Stimulated activated CD8-positive, alpha-beta memory T cell treated with anti-CD3 and anti-CD28 coated beads, Interleukin-4, amount 100 ng/mL, for 48 hours (primary cell): ENCODE results near the gene XYLT1.

Source experiments
- DNase-seq: peaks from one replicate; pipeline ENCODE4 v3.0.0-alpha.2; 2020

Gene XYLT1

GRCh38 chr16:17241264-17241835 is 229.4 kb downstream of the XYLT1 start:
- DNase-seq = no peak

DNA sequence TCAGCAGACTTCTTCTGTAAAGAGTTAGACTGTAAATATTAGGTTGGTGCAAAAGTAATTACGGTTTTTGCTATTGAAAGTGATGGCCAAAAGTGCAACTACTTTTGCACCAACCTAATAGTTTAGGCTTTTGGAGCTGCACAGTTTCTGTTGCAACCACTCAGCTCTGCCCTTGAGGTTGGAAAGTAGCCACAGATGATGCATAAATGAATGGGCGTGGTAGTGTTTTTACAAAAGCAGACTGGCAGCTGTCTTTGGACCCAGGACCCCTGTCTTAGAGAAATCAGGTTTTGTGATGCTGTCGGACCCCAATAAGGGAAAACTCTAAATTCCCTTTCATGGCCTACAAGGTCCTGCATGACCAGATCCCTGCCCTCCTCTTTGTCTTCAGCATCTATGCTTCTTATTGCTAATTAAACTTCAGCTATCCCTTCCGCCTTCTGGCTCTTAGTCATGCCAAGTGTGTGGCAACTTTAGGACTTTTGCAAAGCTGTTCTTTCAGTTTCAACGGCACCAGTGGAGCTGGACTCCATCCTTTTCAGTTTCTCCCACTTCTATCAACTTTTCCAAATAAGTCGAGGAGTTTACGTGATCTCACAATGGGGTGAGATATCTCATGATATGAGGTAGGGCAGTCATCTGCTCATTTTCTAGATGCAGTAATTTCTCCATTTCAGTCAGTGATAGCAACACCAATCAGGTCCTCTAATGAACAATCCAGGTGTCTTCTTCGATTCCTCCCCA is 232.3 kb downstream of the XYLT1 start:
- DNase-seq = peak; percentile 45

- no peak for DNase-seq
Observed at GRCh38 chr16:17237350-17237944, 233.3 kb downstream of the XYLT1 start.

DNA sequence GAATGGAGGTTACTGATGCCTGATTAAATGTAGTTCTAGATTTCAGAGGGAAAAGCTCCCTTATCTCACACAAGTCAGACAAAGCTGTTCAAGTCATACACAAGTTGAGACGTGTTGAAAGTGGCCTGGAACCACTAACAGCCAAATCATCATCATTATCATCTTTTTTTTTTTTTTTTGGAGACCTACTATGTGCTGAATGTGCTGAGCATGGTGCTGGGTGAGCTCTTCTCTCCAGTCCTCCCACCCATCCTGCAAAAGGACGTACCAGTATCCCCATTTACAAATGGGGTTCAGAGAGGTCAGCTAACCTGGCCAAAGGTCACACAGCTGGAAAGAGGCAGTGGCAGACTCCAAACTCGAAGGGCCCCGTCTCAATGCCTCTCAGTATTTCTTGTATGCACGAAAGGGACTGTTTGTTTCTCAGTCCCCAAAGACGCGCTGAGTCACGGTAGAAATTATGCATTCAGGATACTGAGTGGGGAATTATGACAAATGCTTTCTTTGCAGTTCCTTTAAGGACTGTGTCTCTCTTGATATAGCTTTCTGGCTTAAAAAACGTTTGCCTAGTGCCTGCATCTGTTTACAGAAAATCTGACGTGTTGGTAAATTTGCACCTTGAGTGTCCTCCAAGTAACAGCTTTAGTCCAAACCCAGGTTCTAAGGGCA is 235.5 kb downstream of the XYLT1 start:
- DNase-seq = no peak

DNA sequence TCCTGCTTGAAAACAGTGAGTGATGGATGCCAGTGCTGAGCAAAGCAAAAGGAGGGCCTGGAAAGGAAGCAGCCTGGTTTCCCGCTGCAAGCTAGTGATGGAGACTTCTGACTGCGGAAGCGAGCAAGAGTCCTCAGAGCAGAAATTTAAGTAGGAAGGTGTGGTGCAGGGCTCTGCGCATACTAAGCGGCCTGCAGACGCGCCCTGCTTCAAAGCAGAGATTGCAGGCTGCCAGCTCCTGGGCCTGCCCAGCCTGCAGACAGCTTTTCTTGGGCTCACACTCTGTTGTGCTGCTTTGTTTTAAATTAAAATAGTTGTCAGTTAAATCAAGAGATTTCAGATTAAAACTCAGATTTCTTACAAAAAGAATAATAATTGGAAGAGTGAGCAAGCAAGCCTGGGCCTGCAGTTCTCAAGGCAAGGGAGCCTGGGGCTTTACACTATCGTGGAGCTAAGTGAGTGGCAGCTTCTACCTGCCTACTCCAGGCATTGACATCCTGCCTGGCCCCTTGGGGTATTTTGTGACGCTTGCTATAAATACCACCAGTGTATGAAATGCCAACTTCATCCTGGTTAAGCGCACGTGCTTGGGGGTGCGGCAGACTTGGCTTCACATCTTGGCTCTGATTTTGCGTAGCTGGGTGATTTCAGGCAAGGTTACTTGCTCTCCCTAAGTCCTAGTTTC is 237.3 kb downstream of the XYLT1 start:
- no peak for DNase-seq

DNA sequence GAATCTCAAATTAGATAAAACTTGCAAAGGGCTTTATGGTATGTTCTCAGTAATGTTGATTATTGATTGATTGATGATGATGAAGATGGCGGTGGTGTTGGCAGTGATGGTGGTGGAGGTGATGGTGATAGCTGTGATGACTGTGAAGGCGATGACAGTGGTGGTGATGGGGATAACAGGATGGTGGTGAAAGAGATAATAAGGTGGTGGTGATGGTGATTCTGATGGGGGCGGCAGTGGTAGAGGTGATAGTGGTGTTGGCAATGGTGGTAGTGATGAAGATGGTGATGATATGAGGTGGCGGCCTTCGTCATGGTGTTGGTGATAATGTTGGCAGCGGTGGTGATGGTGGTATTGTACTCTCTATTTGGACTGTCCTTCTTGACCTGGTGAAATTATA is 238.3 kb downstream of the XYLT1 start:
- DNase-seq = no peak

DNA sequence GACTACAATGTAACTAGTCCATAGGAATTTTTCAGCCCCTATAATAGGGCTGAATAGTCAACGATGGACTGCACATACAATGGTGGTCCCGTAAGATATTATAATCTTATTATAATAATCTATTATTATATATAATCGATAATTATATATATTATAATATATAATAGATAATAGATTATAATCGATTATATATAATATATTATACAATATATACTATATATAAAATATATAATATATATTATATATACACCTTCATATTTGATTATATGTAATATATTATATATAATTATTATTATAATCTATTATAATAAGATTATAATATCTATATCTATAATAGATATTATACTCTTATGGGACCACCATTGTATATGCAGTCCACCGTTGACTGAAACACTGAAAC is 238.8 kb downstream of the XYLT1 start:
- no peak for DNase-seq

DNA sequence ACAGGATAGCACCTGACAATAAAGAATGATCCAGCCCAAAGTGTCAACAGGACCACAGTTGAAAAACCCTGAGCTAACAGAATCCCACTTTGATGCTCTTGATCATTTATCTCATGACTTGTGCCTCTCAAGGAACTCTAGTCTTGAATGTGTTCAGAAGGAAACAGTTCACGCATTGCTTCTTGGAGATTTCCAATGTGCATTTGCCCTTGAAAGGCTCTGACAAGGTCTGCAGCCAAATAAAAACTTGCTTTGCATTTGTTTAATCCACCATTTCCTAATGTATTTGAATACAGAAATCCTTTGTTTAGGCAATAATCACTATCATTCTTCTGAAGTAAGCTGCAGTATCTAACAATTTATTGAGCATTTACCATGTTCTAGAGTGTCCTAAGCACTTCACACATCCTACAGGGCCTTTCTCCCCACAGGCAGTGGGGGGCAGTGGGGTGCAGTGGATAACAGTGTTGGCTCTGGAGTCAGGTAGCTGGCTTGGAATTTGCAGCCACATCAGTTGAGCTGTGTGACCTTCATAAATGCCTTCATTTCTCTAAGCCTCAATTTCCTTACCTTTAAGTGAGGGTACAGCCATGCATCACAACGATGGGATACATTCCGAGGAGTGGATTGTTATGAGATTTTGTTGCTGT is 239.7 kb downstream of the XYLT1 start:
- DNase-seq = no peak

GRCh38 chr16:17229766-17230165 is 241.0 kb downstream of the XYLT1 start:
- DNase-seq = no peak

- no peak for DNase-seq
Observed at GRCh38 chr16:17229131-17229530, 241.6 kb downstream of the XYLT1 start.

DNA sequence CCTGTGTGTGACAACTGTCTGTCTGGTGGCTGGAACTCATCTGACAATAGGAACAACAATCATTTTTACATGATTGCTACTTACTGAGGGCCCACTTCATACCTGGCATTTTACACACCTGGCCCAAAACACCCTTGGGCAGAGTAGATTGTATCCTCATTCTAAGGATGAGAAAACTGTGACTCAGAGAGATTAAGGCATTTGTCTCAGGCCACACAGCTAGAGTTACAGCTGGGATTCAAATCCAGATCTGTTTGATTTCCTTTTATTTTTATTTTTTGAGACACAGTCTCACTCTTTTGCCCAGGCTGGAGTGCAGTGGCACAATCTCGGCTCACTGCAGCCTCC is 242.1 kb downstream of the XYLT1 start:
- DNase-seq = no peak

DNA sequence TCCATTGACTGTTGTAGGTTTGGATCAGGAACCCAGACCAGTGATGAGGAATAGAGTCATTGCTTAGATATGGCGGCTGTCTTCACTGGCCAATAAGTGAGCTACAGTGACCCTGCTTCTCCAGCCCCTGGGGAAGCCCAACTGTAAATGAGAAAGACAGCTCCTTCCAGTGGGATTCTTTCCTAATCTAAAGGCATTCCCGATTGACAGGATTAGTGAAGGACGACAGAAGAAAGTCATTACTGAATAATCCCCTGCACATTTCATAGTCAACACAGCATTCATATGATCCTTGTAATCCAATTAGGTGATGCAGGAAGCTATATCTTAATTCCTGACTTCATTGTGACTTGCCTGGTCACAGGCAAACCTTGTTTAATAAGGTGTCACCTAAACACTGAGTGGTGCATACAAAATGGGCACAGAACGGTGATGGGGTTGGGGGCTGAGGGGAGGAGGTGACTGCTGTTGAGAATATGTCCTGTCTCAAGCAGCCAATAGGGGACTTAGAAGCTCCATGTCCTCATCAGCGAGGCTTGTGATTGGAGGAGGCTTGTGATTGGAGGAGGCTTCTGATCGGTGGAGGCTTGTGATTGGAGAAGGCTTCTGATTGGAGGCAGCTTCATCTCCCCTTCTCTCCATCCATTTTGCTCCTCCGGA is 242.6 kb downstream of the XYLT1 start:
- no peak for DNase-seq

DNA sequence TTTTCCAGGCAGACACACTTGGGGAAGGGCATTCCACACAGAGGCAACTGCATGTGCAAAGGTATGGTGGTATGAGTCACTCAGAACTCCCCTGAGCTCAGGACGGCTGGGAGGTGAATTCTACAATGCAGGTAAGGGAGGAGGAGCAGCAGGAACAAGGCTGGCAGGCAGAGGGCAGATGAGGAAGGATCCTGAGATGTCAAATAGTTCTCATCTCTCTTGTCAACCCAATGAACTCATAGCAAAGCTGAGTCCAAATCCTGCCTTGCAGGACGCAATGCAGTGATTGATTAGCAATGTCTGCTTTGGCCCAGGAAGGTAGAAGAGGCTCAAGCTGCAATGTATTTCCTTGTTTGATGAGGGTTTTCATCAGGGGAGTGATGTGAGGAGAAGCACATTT is 243.5 kb downstream of the XYLT1 start:
- no peak for DNase-seq

DNA sequence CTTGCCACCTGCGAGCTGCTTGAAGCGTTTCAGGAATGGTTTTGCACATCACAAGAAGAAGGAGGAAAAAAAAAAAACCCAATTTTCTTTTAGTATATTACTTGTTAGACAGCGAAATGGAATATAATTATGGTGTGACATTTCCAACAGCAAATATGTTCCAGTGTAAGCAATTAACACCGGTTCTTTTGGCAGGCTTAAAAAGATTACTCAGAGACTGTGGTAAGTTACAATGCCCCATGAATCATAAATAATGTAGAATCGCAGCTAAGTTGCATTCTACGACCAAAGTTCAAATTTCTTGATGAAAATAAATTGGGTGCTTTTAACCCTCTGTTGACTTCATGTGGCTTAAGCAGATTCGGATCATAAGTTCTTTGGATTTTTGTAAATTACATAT is 245.2 kb downstream of the XYLT1 start:
- no peak for DNase-seq

GRCh38 chr16:17224879-17225281 is 245.9 kb downstream of the XYLT1 start:
- DNase-seq = peak; percentile 46

DNA sequence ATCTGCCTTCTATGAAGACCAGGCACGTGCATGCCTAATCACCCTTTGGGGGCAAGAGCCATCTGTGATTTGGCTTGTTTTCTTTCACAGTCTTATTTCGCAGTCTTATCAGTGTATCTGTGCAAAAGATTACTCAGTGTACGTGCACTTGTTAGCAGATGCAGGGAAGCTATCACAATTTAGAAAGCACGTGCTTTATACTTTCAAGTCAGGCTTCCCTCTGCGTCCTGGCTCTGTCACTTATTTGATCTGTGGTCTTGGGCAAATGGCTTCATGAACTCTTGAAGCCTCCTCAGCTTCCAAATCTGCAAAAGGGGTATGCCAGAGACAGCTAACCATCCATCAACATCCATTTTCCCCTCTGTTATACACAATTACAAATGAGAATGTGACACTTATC is 246.4 kb downstream of the XYLT1 start:
- no peak for DNase-seq

DNA sequence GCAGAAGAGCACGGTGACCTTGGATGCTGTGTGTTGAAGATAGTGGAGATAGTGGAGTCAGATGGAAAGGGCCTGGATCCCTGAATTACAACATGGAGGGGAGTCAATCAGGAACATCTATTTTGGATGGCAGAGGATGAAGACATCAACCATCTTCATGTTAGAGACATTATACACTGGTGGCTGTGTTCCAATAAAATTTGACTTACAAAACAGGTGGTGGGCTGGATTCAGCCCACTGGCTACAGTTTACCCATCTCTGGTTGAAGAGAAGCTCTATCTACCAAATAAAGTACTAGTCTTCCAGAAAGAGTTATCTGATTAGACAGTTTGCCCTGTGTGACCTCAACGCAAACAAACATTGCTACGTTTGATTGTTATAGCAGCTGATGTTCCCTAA is 247.2 kb downstream of the XYLT1 start:
- no peak for DNase-seq

DNA sequence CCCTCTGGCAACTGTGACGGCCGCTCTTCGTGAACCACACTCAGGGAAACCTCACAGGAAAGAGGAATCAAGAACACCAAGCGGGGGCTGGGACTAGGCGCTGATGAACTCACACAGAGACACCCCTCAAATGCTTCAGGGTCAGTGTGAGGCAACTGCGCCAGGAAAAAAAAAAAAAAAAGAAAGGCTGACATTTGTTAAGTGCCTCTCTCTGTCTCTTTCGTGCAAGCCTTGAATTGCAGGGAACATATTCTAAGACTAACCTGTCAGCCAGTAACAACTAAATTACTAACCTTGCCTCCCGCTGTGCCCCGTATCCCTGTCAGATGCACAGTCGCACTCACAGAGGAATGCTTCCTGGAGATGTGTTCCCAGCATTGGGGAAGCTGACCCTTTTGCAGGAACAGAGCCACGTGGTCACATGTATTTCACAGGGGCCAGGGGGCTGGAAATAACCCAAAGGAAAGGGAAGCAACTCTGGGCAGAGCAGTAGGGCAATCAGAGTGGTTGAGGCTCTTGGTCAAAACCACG is 247.8 kb downstream of the XYLT1 start:
- no peak for DNase-seq

DNA sequence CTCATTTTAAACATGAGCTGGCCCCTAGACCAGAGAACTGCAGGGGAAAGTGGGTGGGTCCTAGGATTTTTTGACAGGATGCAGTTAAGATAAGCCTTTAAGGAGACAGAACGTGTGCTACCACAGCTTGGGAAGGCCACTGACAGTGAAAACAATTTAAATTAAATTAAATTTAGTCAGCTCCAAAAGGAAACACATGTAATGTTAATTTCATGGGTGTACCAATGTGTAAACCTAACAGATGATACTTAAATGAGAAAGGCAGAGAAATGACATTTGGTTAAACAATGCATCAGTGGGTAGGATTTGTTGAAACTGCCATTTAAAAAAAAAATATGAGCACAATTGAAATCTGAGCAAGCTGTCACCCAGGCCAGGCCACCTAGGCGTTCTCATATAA is 250.8 kb downstream of the XYLT1 start:
- DNase-seq = no peak

DNA sequence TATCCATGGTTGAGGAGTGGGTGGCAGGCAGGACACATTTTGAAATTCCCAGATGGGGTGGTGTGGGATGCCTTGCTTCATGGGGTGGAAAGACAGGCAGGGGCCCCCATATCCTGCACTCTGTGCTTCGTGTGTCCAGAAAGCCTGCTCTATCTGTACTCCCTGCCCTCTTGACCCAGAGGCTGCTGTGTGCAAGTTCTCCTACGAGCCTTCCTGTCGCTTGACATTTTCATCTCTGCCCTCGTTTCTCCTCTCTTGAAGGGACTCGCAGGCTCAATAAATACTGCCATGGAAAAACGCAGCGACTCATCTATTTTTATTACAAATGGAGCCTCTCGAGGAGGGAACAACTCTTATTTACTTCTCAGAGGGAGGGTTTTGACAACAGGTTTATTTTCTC is 254.8 kb downstream of the XYLT1 start:
- no peak for DNase-seq

GRCh38 chr16:17215306-17215705 is 255.5 kb downstream of the XYLT1 start:
- DNase-seq = no peak

DNA sequence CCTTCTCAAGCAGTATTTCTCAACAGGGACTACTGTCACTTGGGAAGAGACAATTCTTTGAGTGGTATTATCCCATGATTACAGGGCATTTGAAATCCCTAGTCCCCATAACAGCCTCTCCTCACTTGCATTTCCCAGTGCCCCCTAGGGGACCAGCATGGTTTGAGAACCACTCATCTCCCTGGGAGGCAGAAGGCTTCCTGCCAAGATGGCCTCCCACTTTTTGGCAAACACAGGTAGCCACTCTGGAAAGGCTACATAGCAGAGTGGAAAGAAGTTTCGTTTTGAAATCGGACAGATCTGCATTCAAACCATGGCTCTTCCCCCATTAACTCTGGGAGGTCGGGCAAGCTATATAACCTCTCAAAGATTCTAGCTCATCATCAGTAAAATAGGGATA is 256.8 kb downstream of the XYLT1 start:
- no peak for DNase-seq
